HTERT RPE-1 (cell line): Measurements from ENCODE around the gene SYS1.

ENCODE experiments used
- in situ Hi-C: fragments of 300-500 bp; cut with MboI; formaldehyde crosslinking; loops from 4 replicates; pipeline ENCODE4 v1.14.3; 2020; ENCODE audit warnings: low sequenced_read_pairs

The SYS1 gene

GRCh38 chr20:45362804-45363610 is at the start of gene SYS1:
SYS1 (plus strand) TSS chr20:45363156; CDS start chr20:45363532, 376 bp downstream.
- in situ Hi-C loops = no loop called here

GRCh38 chr20:45313943-45314342 is 49.0 kb upstream of the SYS1 start:
- in situ Hi-C loops = no loop called here

- in situ Hi-C loops = no loop called here
Measured at GRCh38 chr20:45315672-45316071, 47.3 kb upstream of the SYS1 start.

DNA sequence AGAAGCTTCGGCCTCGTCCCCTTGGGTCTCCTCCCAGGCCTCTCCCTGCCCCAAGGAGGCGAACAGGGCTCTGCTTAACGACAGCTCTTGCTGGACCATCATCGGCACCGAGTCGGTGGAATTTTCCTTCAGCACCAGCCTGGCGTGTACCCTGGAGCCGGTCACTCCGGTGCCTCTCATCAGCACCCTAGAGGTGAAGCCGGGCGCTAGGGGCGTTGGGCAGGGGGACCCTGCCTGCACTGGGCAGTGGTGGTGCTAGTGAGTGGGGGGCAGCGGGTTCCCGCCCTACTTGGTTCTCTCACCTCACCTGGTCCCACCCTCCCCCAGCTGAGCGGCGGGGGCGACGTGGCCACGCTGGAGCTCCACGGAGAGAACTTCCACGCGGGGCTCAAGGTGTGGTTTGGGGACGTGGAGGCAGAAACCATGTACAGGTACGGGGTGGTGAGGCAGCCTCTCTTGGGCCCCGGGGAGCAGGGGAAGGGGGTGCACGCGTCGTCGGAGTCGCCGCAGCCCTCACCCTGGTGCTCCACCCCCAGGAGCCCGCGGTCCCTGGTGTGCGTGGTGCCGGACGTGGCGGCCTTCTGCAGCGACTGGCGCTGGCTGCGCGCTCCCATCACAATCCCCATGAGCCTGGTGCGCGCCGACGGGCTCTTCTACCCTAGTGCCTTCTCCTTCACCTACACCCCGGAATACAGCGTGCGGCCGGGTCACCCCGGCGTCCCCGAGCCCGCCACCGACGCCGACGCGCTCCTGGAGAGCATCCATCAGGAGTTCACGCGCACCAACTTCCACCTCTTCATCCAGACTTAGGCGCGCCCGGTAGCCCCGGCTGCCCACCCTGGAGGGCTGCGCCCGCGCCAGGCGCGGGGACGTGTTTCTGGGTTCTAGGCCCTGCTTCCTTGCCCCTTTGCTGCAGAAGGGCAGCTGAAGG is 46.5 kb upstream of the SYS1 start:
- in situ Hi-C loops = no loop called here

- in situ Hi-C loops = no loop called here
Measured at GRCh38 chr20:45317826-45318225, 45.1 kb upstream of the SYS1 start.

- in situ Hi-C loops = no loop called here
Measured at GRCh38 chr20:45318386-45318939, 44.5 kb upstream of the SYS1 start.

- in situ Hi-C loops = no loop called here
Measured at GRCh38 chr20:45318948-45319347, 44.0 kb upstream of the SYS1 start.

- in situ Hi-C loops = no loop called here
Measured at GRCh38 chr20:45320948-45321595, 41.9 kb upstream of the SYS1 start.

GRCh38 chr20:45322952-45323383 is 40.0 kb upstream of the SYS1 start:
- in situ Hi-C loops = no loop called here

GRCh38 chr20:45323731-45324130 is 39.2 kb upstream of the SYS1 start:
- in situ Hi-C loops = no loop called here

GRCh38 chr20:45325371-45325770 is 37.6 kb upstream of the SYS1 start:
- in situ Hi-C loops = no loop called here

DNA sequence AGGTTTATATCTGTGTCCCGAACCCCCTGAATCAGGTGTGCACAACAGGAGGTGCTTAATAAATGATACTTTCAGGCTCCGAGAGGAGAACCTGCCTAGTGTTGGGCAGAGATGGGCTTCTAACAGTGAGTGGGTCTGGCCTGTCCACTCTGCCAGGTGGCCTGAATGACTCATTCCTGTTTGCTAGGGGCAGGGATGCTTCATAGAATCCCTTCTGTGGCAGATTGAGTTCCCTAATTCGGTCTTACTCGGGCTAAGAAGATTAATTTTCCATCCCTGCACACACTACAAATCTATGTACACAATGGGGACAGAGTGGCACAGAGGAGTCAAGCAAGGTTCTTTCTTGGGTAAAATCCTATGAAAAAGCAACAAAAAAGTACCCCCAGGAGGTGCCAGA is 34.5 kb upstream of the SYS1 start:
- in situ Hi-C loops = no loop called here

- in situ Hi-C loops = no loop called here
Measured at GRCh38 chr20:45329497-45330319, 33.2 kb upstream of the SYS1 start.

GRCh38 chr20:45330476-45330875 is 32.5 kb upstream of the SYS1 start:
- in situ Hi-C loops = no loop called here

DNA sequence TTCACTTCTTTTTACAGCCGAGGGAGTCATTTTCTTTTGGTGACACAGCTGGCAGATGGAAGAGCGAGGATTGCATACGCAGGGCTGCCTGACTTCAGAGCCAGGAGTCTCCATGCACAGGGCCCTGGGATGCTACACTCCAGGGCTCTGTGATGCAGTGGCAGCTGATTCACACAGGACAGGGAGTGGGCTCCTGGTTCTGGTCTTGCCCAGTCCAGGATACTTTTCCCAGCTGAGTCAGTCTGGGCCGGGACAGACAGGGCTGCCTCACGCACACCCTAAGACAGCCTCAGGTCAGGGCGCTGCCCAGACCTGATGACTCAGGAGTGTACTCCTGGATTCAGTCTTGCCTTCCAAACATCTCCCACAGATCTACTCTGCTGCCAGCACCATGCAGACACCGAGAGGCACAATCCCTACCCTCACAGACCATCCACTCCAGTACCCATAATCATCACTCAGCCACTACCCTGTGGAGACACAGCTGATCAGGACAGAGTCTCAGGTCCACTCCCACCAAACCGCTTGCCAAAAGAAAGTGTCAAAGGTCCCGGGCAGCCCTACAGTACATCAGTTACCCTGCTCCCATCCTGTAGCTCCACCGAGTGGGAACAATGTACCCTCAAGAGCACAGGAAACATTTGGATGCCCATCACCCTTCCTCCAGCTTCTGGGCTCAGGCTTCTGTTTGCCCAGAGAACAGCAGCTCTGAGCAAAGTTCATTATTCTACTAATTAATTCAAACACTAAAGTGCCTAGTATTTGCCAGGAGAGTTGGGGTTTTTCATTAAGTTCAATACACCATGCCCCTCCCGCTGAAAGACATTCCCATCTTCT is 26.2 kb upstream of the SYS1 start:
- in situ Hi-C loops = no loop called here

DNA sequence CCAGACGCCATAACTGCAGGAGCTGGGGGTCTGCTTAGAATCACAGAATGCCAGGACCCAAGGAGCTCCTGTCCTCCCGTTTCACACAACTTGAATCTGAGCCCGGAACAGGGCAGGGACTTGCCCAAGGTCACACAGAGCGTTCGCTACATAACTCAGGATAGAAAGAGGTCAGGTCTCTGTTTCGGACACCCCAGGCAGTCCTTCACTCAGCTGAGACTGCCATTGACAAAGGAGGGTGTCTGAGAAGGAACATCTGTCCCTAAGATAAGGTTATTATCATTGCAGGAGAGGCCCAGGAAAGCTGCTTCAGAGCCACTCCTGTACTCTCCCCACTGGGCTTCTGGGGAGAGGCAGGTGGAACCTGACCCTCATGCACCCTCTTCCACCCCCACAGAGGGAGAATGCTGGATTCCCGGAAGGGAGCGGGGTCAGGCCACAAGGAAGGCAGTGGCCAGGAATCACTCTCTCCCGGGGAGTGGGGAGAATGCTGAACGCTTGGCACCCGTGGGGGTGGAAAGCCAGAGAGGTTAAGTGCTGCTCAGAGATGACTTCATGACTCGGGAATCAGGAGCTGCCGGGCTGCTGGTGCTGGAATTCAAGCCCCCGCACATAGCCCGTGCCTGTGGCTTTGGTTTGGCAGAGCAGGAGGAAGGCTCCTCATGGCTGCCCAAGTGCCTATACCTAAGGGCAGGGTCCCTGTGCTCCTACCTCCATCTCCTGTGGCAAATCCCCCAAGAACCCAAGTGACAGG is 25.4 kb upstream of the SYS1 start:
- in situ Hi-C loops = no loop called here

GRCh38 chr20:45338121-45339030 is 24.6 kb upstream of the SYS1 start:
- in situ Hi-C loops = no loop called here

DNA sequence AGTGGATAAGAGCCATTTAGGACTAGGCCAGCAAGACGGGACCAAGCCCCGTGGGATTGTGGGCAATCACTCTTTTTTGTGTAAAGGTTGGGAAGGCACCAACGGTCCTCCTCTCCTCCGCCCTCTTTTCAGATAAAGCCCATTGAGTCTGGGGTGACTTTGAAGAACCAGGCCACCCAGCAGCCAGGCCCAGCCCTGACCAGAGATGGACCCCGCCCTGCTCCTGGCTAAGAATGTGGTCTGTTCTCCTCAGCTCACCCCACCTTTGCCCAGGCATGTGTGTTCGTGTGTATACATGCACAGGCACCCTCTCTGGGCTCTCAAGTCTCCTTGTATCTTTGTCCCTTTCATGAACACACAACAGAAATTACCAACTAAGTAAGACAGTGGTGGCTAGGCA is 23.9 kb upstream of the SYS1 start:
- in situ Hi-C loops = no loop called here
